CD4-positive, alpha-beta T cell treated with Interleukin-17A for 4 hours (primary cell): ENCODE results near the gene MMP3.

Source experiments
- DNase-seq: peaks from one replicate; pipeline ENCODE4 v3.0.0-alpha.2; 2020; ENCODE audit warnings: mixed read lengths

MMP3 gene

DNA sequence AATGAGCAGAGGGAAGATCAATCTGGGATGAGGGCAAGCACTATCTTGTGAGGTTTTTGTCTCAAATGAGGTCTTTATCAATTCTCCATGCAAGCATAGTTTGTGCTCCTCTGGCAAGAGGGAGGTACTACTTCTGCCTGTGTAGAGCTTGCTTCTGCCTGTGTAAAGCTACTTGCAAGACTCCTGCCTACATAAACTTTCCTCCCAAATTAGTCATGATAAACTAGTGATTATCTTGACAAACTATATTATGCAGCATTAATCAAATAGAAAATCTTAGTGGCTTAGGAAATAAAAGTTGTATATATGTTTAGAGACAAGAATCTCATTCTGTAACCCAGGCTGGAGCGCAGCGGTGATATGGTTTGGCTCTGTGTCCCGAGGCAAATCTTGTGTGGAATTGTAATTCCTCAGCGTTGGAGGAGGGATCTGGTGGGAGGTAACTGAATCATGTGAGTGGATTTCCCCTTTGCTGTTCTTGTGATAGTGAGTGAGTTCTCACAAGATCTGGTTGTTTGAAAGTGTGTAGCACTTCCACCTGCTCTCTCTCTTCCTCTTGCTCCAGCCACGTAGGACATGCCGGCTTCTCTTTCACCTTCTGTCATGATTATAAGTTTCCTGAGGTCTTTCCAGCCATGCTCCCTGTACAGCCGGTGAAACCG is 54.9 kb downstream of the MMP3 start:
- no peak for DNase-seq
